Pancreas (tissue), 10 donors: Measurements from ENCODE around the gene TXNL4A. TPM values are rescaled to one million over a fixed set of nuclear protein-coding genes. Genes with fewer than 3 reads are reported as not detected.

Experiments used
- ATAC-seq, 4 donors: fragments of 200-7000 bp; cut with Tn5 transposase; one replicate each; pipeline versions ENCODE4 v1.8.0 to v1.9.1; 2020; ENCODE audit warnings: mild to moderate bottlenecking in 4 of 4, moderate library complexity in 4 of 4
- DNase-seq, 6 donors: peaks; one replicate each; pipeline ENCODE4 v3.0.0-alpha.2; 2020
- FAIRE-seq: peaks from 2 replicates; lab custom pipeline; 2012; peaks lifted over from hg19 to GRCh38; lab: Jason Lieb, UNC
- H3K27ac ChIP-seq, 4 donors: fragments of 200-600 bp; sonication (generic); 1 replicate in 3 of 4; 2 replicates in 1 of 4; pipeline versions ENCODE4 v1.5.0 to v1.8.0; 2020
- H3K27me3 ChIP-seq, 4 donors: fragments of 200-600 bp; one replicate each; pipeline ENCODE4 v1.8.0; 2021
- H3K36me3 ChIP-seq, 3 donors: fragments of 200-600 bp; sonication (generic) in 1 of 3; one replicate each; pipeline versions ENCODE4 v1.5.0 to v1.8.0; 2020 to 2021
- H3K4me1 ChIP-seq, 3 donors: fragments of 200-600 bp; one replicate each; pipeline ENCODE4 v1.8.0; 2021
- H3K4me3 ChIP-seq, 4 donors: fragments of 200-600 bp; sonication (generic) in 2 of 4; one replicate each; pipeline versions ENCODE4 v1.5.0 to v1.8.0; 2020 to 2021
- H3K9me3 ChIP-seq, 4 donors: fragments of 200-600 bp; one replicate each; pipeline ENCODE4 v1.8.0; 2021
- WGBS, 2 donors: extraction: QIAGEN DNeasy Blood & Tissue Kit; methylation state at CpG; one replicate each; pipeline ENCODE4 v1.1.7; 2013; 5-methylcytosine and 5-hydroxymethylcytosine counted together
- intact Hi-C, 3 donors: fragments of 100-400 bp; cut with DNase I; formaldehyde crosslinking; loops; one replicate each; pipeline versions ENCODE4 v1.11.1 to v1.14.2; 2022
- polyA plus RNA-seq, 2 donors: library from polyadenylated mRNA; stranded (reverse); fragments of 200-250 nt; gene quantifications; one replicate each; pipeline ENCODE4 v1.2.3, GENCODE V29; 2013
- total RNA-seq, 6 donors: library from RNA; stranded (reverse); fragmentation: NEBNext Ultra II Directional in 4 of 6; extraction: Animal tissue kit (Norgen Biotek cat#: 25700) in 4 of 6; gene quantifications; one replicate each; pipeline versions ENCODE4 v1.2.1 to v1.2.4, GENCODE V29; 2021 to 2023
- TF ChIP-seq, protein P1 (sequence below), 4 donors: fragments of 200-600 bp; sonication (generic) in 3 of 4; IDR thresholded peaks; one replicate each; pipeline versions ENCODE4 v1.5.0 to v1.8.0; 2021; ENCODE audit warnings: antibody characterized with exemption in 4 of 4
- donor health status: healthy with polysubstance abuse.
- donor health status: DM: no; HTN: no; CAD: no; lungs with moderate emphysema.
- donor health status: DM: no; HTN: no; CAD: no.
- donor health status: control.
- donor health status: control.
- donor health status: Bipolar disorder and iron deficiency.
- donor health status: DM: yes; HTN: yes; CAD: no.
- donor health status: DM: no; HTN: no; CAD: no.
- donor health status: DM: no; HTN: no; CAD: no.
- donor health status: DM: yes; HTN: yes; CAD: no.

TXNL4A gene
- total and polyA plus RNA-seq, 8 donors, result 40.5 to 64.6 (median 49.0) TPM

DNA sequence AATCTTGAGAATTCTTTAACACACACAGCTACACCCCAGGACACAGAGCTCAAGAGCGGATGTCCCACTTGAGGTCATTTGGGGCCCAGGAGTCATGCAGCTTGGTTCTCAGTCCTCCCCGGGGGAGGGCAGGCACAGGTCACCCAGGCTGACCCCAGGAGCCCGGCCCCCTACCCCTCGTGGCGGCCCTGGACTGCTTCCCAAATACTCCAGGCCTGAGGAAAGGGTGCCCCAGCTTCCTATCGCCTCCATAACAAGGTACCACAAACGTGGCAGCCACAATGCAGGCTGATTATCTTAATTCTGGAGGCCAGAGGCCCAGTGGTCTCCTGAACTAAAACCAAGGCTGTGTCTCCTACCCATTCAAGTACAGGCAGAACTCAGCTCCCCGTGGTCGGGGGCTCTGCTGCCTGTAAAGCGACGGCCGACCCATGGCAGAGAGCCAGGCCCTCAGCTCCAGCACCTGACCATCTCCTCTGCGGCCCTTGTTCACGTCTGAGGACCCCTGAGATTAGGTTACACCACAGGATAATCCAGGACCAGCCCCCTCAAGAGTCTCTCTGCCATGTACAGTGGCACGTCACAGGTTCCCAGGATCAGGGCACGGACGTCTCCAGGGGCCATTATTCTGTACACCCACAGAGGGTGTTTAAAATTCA is 47.4 kb downstream of the TXNL4A start:
- DNase-seq (peak in 3 of 6 donors; percentile 1 to 61 (median 7)), FAIRE-seq (no peak), ATAC-seq (no peak)
- Histone ChIP-seq H3K4me3 (no peak overlapping the region), H3K4me1 (peaks cover 0 to 16% (median 15%) of the 10 kb centered on the region in 3 donors), H3K9me3 (no peaks in the 10 kb centered on the region), H3K27me3 (no peaks in the 10 kb centered on the region), H3K27ac (no peak overlapping the region), H3K36me3 (peaks cover 0 to 7% (median 4%) of the 10 kb centered on the region in 3 donors)
- 82 to 85% methylated on average over 17 of the region's 17 CpGs for WGBS, 2 donors
- intact Hi-C loops, result no loop called here
- TF ChIP-seq, protein P1, sequence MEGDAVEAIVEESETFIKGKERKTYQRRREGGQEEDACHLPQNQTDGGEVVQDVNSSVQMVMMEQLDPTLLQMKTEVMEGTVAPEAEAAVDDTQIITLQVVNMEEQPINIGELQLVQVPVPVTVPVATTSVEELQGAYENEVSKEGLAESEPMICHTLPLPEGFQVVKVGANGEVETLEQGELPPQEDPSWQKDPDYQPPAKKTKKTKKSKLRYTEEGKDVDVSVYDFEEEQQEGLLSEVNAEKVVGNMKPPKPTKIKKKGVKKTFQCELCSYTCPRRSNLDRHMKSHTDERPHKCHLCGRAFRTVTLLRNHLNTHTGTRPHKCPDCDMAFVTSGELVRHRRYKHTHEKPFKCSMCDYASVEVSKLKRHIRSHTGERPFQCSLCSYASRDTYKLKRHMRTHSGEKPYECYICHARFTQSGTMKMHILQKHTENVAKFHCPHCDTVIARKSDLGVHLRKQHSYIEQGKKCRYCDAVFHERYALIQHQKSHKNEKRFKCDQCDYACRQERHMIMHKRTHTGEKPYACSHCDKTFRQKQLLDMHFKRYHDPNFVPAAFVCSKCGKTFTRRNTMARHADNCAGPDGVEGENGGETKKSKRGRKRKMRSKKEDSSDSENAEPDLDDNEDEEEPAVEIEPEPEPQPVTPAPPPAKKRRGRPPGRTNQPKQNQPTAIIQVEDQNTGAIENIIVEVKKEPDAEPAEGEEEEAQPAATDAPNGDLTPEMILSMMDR (IDR thresholded peaks at IDR 0.05), result no peak

DNA sequence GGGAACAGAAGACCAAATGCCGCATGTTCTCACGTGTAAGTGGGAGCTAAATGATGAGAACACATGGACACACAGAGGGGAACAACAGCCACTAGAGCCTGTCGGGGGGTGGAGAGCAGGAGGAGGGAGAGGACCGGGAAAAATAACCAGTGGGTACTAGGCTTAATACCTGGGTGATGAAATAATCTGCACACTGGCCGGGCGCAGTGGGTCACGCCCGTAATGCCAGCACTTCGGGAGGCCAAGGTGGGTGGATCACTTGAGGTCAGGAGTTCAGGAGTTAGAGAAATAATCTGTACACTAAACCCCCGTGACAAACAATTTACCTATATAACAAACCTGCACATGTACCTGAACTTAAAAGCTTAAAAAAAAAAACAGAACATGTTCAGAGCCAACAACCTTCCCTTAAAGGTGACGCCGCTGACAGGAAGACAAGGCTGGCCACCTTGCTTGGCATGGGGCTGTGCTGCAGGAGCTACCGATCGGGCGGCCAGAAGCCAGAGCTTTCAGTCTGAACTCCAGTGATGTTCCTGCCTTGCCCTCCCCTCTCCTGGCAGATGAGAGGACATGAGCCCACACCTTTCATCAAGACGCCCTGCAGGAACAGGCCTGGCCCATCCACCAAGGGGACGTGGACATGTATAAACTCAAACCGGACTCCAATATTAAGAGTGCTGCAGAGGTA is 48.1 kb downstream of the TXNL4A start:
- 90 to 94% methylated on average over 18 of the region's 18 CpGs for WGBS, 2 donors
- Histone ChIP-seq H3K4me1 (peaks cover 0 to 15% (median 13%) of the 10 kb centered on the region in 3 donors), H3K27ac (no peak overlapping the region)

DNA sequence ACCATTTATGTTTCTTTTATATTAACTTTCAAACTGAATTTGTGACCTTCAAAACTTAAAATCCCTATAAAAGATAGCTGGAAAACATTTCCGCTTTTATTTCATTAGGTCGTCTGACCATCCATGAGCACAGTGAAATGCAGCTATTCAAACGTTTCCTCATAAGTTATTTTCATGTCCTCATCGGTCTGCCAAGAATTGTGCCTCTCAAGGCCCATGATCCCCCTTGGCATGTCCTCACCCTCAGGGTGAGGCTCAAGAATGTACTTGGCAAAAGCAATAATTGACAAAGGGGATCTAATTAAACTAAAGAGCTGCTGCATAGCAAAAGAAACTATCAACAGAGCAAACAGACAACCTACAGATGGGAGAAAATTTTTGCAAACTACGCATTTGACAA is 49.3 kb downstream of the TXNL4A start:
- Histone ChIP-seq H3K9me3 (no peaks in the 10 kb centered on the region), H3K4me1 (peaks cover 0 to 16% (median 15%) of the 10 kb centered on the region in 3 donors), H3K36me3 (peaks cover 0 to 7% (median 4%) of the 10 kb centered on the region in 3 donors), H3K27me3 (no peaks in the 10 kb centered on the region), H3K27ac (no peak overlapping the region), H3K4me3 (no peak overlapping the region)
- ATAC-seq (no peak), FAIRE-seq (no peak), DNase-seq (no peak)
- 69% methylated on average over 5 of the region's 5 CpGs for WGBS, 2 donors
- intact Hi-C loops, result loop anchor here in 1 of 3 donors (10.0 kb wide), 1 partner anchor 216 kb away; no protein-coding TSS in a partner anchor
- TF ChIP-seq, protein P1 (IDR thresholded peaks at IDR 0.05), result no peak

More for the DNA sequence above, 48.1 kb downstream of the TXNL4A start:
- peaks cover 0 to 7% (median 4%) of the 10 kb centered on the region in 3 donors for H3K36me3 ChIP-seq
- TF ChIP-seq, protein P1 (IDR thresholded peaks at IDR 0.05), result no peak
- ATAC-seq (no peak), DNase-seq (peak in 2 of 6 donors; percentile 1 to 27), FAIRE-seq (no peak)
- H3K4me3 ChIP-seq, result no peak overlapping the region
- H3K9me3 ChIP-seq, result no peaks in the 10 kb centered on the region
- no peaks in the 10 kb centered on the region for H3K27me3 ChIP-seq
- intact Hi-C loops, result no loop called here

DNA sequence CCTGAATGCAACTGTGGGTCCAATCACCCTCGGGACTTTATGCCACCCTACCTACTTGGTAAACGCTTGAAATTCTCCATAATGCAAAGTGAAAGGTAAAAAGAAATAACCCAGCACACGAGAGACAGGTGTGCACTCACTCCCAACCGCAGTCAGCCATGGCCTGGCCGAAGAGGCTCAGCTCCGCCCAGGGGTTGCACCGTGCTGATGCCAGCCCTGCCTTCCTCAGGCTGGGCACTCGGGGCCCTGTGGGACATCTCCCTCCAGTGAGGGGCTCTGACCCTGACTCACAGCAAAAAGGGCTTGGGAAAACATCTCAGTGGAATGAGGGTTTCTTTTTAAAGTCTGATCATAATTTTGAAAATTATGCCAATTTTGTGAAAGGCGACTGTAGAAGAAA is 50.2 kb downstream of the TXNL4A start:
- no peak for FAIRE-seq
- Histone ChIP-seq H3K4me3 (no peak overlapping the region), H3K27me3 (no peaks in the 10 kb centered on the region), H3K36me3 (peaks cover 0 to 7% (median 4%) of the 10 kb centered on the region in 3 donors), H3K27ac (no peak overlapping the region), H3K4me1 (peaks cover 0 to 13% (median 12%) of the 10 kb centered on the region in 3 donors), H3K9me3 (no peaks in the 10 kb centered on the region)
- DNase-seq, result peak in 2 of 6 donors; percentile 32 to 36
- intact Hi-C loops, result loop anchor here in 1 of 3 donors (10.0 kb wide), 1 partner anchor 217 kb away; no protein-coding TSS in a partner anchor
- ATAC-seq, result no peak
- 86 to 91% methylated on average over 9 of the region's 9 CpGs for WGBS, 2 donors
- TF ChIP-seq, protein P1 (IDR thresholded peaks at IDR 0.05), result no peak
